Tibial nerve (tissue), 4 donors: ENCODE data around the gene STAMBP. TPM values are rescaled to one million over a fixed set of nuclear protein-coding genes. Genes with fewer than 3 reads are reported as not detected.

ENCODE experiments used
- DNase-seq, 2 donors: peaks; one replicate each; pipeline ENCODE4 v3.0.0-alpha.2; 2019; ENCODE audit warnings: low spot score in 2 of 2
- H3K27ac ChIP-seq, 4 donors: fragments of 200-600 bp; sonication (generic) in 3 of 4; one replicate each; pipeline ENCODE4 v1.5.1; 2017 to 2019; ENCODE audit warnings: mild to moderate bottlenecking in 1 of 4
- H3K27me3 ChIP-seq, 2 donors: fragments of 200-600 bp; sonication (generic) in 1 of 2; one replicate each; pipeline versions ENCODE4 v1.5.1 to v1.6.0; 2017 to 2019
- H3K36me3 ChIP-seq, 3 donors: fragments of 200-600 bp; sonication (generic); one replicate each; pipeline ENCODE4 v1.5.1; 2018 to 2019
- H3K4me1 ChIP-seq, 4 donors: fragments of 200-600 bp; sonication (generic) in 3 of 4; one replicate each; pipeline ENCODE4 v1.5.1; 2017 to 2019
- H3K4me3 ChIP-seq, 4 donors: fragments of 200-600 bp; sonication (generic) in 3 of 4; one replicate each; pipeline ENCODE4 v1.5.1; 2017 to 2019; ENCODE audit warnings: mild to moderate bottlenecking in 1 of 4, moderate library complexity in 1 of 4
- H3K9me3 ChIP-seq, 4 donors: fragments of 200-600 bp; sonication (generic) in 3 of 4; one replicate each; pipeline ENCODE4 v1.5.1; 2017 to 2019
- EP300 ChIP-seq, 2 donors: sonication (generic); formaldehyde crosslinking; IDR thresholded peaks; one replicate each; pipeline ENCODE4 v1.6.1; 2017; ENCODE audit warnings: antibody characterized with exemption in 2 of 2, mild to moderate bottlenecking in 1 of 2
- POLR2A ChIP-seq, 2 donors: fragments of 450-650 bp; IDR thresholded peaks; one replicate each; pipeline ENCODE4 v1.6.1; 2017; ENCODE audit warnings: antibody characterized with exemption in 2 of 2, mild to moderate bottlenecking in 2 of 2, moderate library complexity in 2 of 2
- WGBS, 2 donors: methylation state at CpG; one replicate each; pipeline ENCODE4 v1.1.5; 2018; 5-methylcytosine and 5-hydroxymethylcytosine counted together
- total RNA-seq, 4 donors: library from RNA; depleted of rRNA; stranded (reverse); fragments of >200 nt; gene quantifications; one replicate each; pipeline ENCODE4 v1.1.0, GENCODE V29; 2016
- TF ChIP-seq, protein P1 (sequence below), 5 experiments: fragments of 200-600 bp in 3 of 5; fragments of 450-650 bp in 2 of 5; sonication (generic) in 3 of 5; IDR thresholded peaks; one replicate each; pipeline ENCODE4 v1.5.1; 2016 to 2019; ENCODE audit warnings: antibody characterized with exemption in 5 of 5, mild to moderate bottlenecking in 3 of 5, moderate library complexity in 2 of 5

The STAMBP gene
- total RNA-seq, 4 donors from 2014 or later: 20.7 to 47.2 (median 24.8) TPM

DNA sequence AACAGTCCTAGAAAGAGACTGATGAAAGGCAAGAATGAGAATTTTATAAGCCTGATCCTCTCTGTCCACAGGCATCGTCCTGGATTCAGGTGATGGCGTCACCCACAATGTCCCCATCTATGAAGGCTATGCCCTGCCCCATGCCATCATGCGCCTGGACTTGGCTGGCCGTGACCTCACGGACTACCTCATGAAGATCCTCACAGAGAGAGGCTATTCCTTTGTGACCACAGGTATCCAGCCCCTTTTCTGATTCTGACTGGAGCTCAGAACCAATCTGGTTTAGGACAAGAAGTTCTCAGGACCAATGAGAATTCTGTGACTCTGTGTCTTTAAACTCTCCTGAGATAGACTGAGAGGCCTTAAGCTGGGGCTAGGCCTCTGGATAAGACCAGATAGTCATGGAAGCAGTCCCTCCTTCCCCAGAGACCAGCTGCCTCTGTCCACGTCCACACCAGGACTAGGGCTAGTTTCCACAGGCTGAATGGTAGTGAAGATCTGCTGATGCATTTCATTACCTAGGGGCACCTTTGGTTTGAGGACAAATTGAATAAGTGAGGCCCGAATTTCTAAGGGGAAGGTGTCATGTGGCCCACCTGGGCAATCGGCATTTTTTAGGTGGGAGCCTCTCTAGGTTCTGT, 84.8 kb downstream of the STAMBP start:
- peaks cover 0 to 4% of the 10 kb centered on the region in 2 donors for H3K27me3 ChIP-seq
- TF ChIP-seq POLR2A (IDR thresholded peaks at IDR 0.05) (no peak), EP300 (IDR thresholded peaks at IDR 0.05) (no peak)
- TF ChIP-seq, protein P1, sequence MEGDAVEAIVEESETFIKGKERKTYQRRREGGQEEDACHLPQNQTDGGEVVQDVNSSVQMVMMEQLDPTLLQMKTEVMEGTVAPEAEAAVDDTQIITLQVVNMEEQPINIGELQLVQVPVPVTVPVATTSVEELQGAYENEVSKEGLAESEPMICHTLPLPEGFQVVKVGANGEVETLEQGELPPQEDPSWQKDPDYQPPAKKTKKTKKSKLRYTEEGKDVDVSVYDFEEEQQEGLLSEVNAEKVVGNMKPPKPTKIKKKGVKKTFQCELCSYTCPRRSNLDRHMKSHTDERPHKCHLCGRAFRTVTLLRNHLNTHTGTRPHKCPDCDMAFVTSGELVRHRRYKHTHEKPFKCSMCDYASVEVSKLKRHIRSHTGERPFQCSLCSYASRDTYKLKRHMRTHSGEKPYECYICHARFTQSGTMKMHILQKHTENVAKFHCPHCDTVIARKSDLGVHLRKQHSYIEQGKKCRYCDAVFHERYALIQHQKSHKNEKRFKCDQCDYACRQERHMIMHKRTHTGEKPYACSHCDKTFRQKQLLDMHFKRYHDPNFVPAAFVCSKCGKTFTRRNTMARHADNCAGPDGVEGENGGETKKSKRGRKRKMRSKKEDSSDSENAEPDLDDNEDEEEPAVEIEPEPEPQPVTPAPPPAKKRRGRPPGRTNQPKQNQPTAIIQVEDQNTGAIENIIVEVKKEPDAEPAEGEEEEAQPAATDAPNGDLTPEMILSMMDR (IDR thresholded peaks at IDR 0.05): no peak
- no peak overlapping the region for H3K4me3 ChIP-seq
- no peaks in the 10 kb centered on the region for H3K36me3 ChIP-seq
- H3K4me1 ChIP-seq: no peaks in the 10 kb centered on the region
- WGBS, 2 donors: 89 to 95% methylated on average over 8 of the region's 8 CpGs
- H3K9me3 ChIP-seq: no peaks in the 10 kb centered on the region
- DNase-seq: no peak
- H3K27ac ChIP-seq: no peak overlapping the region

DNA sequence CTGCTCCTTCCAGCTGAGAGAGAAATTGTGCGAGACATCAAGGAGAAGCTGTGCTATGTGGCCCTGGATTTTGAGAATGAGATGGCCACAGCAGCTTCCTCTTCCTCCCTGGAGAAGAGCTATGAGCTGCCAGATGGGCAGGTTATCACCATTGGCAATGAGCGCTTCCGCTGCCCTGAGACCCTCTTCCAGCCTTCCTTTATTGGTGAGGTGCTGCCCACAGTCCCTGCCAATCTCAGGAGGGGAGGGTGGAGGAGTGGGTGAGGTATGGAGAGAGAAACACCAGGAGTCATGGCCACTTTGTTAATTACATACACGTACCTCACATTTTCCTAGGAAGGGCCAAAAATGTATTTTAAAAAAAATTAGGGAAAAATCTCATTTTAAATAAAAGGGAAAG, 85.9 kb downstream of the STAMBP start:
- no peak overlapping the region for H3K27ac ChIP-seq
- H3K4me1 ChIP-seq: no peaks in the 10 kb centered on the region
- WGBS, 2 donors: 87 to 89% methylated on average over 4 of the region's 4 CpGs
- H3K4me3 ChIP-seq: no peak overlapping the region
- no peaks in the 10 kb centered on the region for H3K9me3 ChIP-seq
- TF ChIP-seq, protein P1 (IDR thresholded peaks at IDR 0.05): no peak
- no peak for TF ChIP-seq EP300 (IDR thresholded peaks at IDR 0.05)
- TF ChIP-seq POLR2A (IDR thresholded peaks at IDR 0.05): no peak
- peaks cover 0 to 4% of the 10 kb centered on the region in 2 donors for H3K27me3 ChIP-seq
- no peaks in the 10 kb centered on the region for H3K36me3 ChIP-seq
- DNase-seq: no peak

DNA sequence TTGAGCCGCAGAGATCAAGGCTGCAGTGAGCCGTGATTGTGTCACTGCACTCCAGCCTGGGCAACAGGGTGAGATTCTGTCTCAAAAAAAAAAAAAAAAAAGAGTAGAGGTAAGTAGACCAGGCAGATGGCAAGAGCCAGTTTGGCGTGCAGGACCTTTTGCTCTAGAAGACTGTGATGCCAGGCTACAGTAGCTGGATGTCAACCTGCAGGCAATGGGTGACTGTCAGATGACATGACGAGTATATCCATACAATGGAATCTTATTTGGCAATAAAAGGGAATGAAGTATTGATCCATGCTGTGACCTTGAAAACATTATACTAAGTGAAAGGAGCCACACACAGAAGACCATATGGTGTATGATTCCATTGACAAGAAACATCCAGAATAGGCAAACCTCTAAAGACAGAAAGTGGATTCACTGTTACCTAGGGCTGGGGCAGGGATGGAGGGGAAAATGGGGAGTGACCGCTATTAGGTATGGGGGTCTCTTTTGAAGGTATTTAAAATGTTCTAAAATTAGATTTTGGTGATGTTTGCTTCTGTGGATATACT, 86.8 kb downstream of the STAMBP start:
- DNase-seq: no peak
- Histone ChIP-seq H3K36me3 (no peaks in the 10 kb centered on the region), H3K27me3 (peaks cover 0 to 5% of the 10 kb centered on the region in 2 donors), H3K9me3 (no peaks in the 10 kb centered on the region), H3K4me1 (no peaks in the 10 kb centered on the region), H3K27ac (no peak overlapping the region), H3K4me3 (no peak overlapping the region)
- TF ChIP-seq POLR2A (IDR thresholded peaks at IDR 0.05) (no peak), EP300 (IDR thresholded peaks at IDR 0.05) (no peak)
- TF ChIP-seq, protein P1 (IDR thresholded peaks at IDR 0.05): no peak
- 87 to 90% methylated on average over 5 of the region's 5 CpGs for WGBS, 2 donors

DNA sequence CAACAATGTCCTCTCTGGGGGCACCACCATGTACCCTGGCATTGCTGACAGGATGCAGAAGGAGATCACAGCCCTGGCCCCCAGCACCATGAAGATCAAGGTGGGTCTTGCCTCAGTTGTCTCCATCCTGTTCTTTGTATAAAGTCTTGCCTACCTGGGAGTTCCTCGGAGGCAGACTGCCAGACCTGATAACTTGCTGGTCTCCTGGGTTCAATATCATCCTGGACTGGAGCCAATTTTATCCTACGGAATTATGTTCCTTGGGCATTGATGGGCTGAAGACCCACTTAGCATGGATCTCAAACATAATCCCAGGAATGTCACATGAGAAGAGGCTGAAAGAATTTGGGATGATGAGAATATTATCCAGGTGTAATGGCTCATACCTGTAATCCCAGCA, 87.9 kb downstream of the STAMBP start:
- DNase-seq: no peak
- TF ChIP-seq EP300 (IDR thresholded peaks at IDR 0.05) (no peak), POLR2A (IDR thresholded peaks at IDR 0.05) (no peak)
- TF ChIP-seq, protein P1 (IDR thresholded peaks at IDR 0.05): no peak
- Histone ChIP-seq H3K27ac (no peak overlapping the region), H3K4me3 (no peak overlapping the region), H3K36me3 (no peaks in the 10 kb centered on the region), H3K4me1 (no peaks in the 10 kb centered on the region), H3K9me3 (no peaks in the 10 kb centered on the region), H3K27me3 (peaks cover 0 to 14% of the 10 kb centered on the region in 2 donors)
- 41 to 43% methylated on average over 2 of the region's 2 CpGs for WGBS, 2 donors

DNA sequence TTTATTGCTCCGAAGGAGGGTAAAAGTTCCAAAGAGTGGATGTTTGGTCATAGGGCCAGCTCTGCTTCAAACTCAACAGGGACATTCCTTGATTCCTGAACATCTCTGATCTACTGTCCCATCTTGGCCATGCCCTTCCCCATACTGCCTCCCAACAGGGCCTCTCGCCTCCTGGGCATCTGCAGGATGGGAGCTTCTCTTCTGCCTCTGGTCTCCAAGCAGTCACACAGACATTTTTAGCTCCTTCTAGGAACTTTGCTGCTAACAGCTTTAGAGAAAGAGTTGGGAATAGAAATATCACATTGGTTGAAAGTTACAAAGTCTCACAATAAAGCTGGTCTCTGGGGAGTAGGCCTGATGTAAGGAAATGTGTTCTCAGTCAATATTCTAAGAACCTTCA, 88.5 kb downstream of the STAMBP start:
- no peaks in the 10 kb centered on the region for H3K36me3 ChIP-seq
- no peak overlapping the region for H3K27ac ChIP-seq
- no peak for TF ChIP-seq EP300 (IDR thresholded peaks at IDR 0.05)

More for the DNA sequence above, 88.5 kb downstream of the STAMBP start:
- Histone ChIP-seq H3K4me1 (no peaks in the 10 kb centered on the region), H3K9me3 (no peaks in the 10 kb centered on the region), H3K27me3 (peaks cover 0 to 14% of the 10 kb centered on the region in 2 donors), H3K4me3 (no peak overlapping the region)
- WGBS, 2 donors: 38 to 42% methylated on average over 2 of the region's 2 CpGs
- no peak for DNase-seq
